GM10266 (cell line): Measurements from ENCODE around the gene PUDP.
"Not testable (repeated sequence)": the region's sequence is repeated elsewhere in the genome, so short reads cannot be mapped to it uniquely, and the experiment has no call there.

Experiments
- DNase-seq: peaks from one replicate; pipeline ENCODE4 v3.0.0; 2012; ENCODE audit errors: extremely low spot score
- TF ChIP-seq, protein P1 (sequence below): IDR thresholded peaks from 2 replicates; pipeline ENCODE4 v1.5.1; 2012; ENCODE audit warnings: mild to moderate bottlenecking, low read depth; ENCODE audit not compliant: control insufficient read depth, insufficient read depth; ENCODE audit errors: missing control alignments

The PUDP gene

DNA sequence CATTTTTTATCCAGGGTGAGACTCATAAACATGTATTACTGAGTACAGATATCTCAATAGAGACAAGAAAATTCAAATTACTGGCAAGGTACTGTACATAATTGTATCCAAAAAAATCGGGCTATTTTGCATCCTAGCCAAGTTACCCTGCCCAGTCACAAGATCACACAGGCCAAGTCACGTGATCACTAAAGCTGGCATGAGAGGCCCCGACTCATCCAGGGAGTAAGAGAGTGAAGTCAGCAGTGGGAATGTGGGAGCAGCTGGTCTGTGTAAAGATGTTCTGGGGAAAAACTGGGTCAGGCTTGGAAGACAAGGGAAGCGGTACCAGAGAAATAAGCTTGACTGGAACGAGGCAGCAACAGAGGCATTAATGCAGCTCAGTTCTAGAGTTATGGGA, 119.7 kb downstream of the PUDP start:
- DNase-seq: no peak
- TF ChIP-seq, protein P1, sequence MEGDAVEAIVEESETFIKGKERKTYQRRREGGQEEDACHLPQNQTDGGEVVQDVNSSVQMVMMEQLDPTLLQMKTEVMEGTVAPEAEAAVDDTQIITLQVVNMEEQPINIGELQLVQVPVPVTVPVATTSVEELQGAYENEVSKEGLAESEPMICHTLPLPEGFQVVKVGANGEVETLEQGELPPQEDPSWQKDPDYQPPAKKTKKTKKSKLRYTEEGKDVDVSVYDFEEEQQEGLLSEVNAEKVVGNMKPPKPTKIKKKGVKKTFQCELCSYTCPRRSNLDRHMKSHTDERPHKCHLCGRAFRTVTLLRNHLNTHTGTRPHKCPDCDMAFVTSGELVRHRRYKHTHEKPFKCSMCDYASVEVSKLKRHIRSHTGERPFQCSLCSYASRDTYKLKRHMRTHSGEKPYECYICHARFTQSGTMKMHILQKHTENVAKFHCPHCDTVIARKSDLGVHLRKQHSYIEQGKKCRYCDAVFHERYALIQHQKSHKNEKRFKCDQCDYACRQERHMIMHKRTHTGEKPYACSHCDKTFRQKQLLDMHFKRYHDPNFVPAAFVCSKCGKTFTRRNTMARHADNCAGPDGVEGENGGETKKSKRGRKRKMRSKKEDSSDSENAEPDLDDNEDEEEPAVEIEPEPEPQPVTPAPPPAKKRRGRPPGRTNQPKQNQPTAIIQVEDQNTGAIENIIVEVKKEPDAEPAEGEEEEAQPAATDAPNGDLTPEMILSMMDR: no peak

GRCh38 chrX:7027071-7027470, 120.9 kb downstream of the PUDP start:
- TF ChIP-seq, protein P1: no peak
- no peak for DNase-seq

GRCh38 chrX:7026365-7026764, 121.6 kb downstream of the PUDP start:
- DNase-seq: not testable (repeated sequence)

- TF ChIP-seq, protein P1: no peak
- no peak for DNase-seq
These were observed 122.5 kb downstream of the PUDP start for GRCh38 chrX:7025471-7025870.

DNA sequence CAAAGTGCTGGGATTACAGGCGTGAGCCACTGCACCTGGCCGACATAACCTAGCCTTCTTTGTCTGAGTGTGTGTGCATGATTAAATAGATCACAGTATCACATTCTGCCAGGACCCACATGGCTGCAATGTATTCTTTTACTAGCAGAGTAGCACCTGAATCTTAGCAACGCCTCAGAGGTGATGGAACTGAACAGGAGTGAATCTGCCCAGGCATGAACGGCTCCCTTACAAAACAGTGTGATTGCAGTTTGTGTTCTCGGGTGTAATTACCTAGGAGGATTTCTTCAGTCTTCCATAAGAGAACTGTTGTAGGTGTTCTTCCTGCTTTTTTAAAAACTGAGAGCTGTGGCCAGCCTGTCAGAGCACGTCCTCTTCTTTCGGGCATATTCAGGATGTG, 123.1 kb downstream of the PUDP start:
- no peak for DNase-seq
- TF ChIP-seq, protein P1: no peak

GRCh38 chrX:7022996-7023395, 125.0 kb downstream of the PUDP start:
- DNase-seq: not testable (repeated sequence)

DNA sequence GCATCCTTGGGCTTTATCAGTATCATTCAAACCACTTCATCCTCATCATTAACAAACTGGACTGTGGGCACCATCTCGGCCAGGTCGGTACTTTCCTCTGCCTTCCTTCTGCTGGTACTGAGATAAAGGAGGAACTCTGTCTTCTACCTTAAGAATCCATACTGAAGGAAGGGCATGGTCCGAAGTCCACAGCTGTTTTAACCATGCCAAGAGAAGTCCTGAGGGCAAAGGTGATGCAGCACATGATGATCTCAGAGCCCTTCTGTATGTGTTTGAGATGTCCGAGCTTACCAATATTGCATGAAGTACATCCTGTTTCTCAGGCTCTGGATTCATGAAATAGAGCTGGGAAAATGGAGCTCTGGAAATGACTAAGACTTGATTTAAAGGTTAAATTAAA, 126.0 kb downstream of the PUDP start:
- DNase-seq: no peak
- TF ChIP-seq, protein P1: no peak

GRCh38 chrX:7019555-7019954, 128.4 kb downstream of the PUDP start:
- no peak for DNase-seq
- TF ChIP-seq, protein P1: no peak

DNA sequence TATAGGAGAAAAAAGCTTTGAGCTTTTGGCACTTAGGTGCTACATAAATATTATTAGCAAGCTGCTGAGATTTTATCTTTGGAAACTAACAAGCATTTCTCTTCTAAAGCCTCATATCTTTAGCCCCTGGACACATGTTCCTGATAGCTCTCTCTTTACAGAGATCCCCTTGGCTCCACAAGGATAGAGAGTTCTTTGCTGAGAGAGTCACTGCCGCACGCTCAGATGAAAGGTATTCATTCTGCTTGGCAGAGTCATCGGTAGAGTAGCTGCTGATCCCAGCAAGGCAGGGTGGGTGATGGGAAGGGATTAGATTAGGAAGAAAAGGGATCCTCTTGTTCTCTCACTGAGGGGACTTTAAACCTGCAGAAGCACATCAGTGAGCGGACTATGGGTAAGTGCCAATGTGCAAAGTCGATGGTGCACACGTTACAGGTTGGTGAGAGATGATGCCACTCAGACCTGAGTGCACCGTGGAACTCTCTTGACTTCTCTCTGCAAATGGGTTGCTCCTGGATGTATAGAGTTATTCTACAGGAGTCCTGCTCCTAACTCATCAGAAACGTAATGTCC, 135.6 kb downstream of the PUDP start:
- DNase-seq: not testable (repeated sequence)

GRCh38 chrX:7010897-7011296, 137.1 kb downstream of the PUDP start:
- not testable (repeated sequence) for DNase-seq

- not testable (repeated sequence) for DNase-seq
These were observed 140.6 kb downstream of the PUDP start for GRCh38 chrX:7007328-7007727.
